Subcutaneous abdominal adipose tissue (tissue), 5 donors: Measurements from ENCODE around the gene CLEC6A.
"Not testable (repeated sequence)": the region's sequence is repeated elsewhere in the genome, so short reads cannot be mapped to it uniquely, and the experiment has no call there.

Experiments used
- H3K27ac ChIP-seq: one replicate; pipeline ENCODE4 v1.7.0; 2013; ENCODE audit warnings: low read depth, mild to moderate bottlenecking, inconsistent platforms, low read length, moderate library complexity
- H3K27me3 ChIP-seq, 5 donors: one replicate each; pipeline ENCODE4 v1.7.0; 2013; ENCODE audit warnings: low read length in 5 of 5, inconsistent platforms in 1 of 5; ENCODE audit not compliant: control insufficient read depth in 5 of 5, insufficient read depth in 4 of 5
- H3K36me3 ChIP-seq, 5 donors: one replicate each; pipeline ENCODE4 v1.7.0; 2013; ENCODE audit warnings: low read length in 5 of 5; ENCODE audit not compliant: control insufficient read depth in 5 of 5, insufficient read depth in 5 of 5
- H3K4me1 ChIP-seq, 5 donors: one replicate each; pipeline ENCODE4 v1.7.0; 2013; ENCODE audit warnings: low read length in 5 of 5, mild to moderate bottlenecking in 3 of 5, moderate library complexity in 1 of 5; ENCODE audit not compliant: control insufficient read depth in 5 of 5, insufficient read depth in 5 of 5
- H3K4me3 ChIP-seq, 5 donors: one replicate each; pipeline ENCODE4 v1.7.0; 2013; ENCODE audit warnings: low read length in 5 of 5, low read depth in 1 of 5
- H3K9ac ChIP-seq, 5 donors: one replicate each; pipeline ENCODE4 v1.7.0; 2013; ENCODE audit warnings: low read length in 5 of 5, mild to moderate bottlenecking in 4 of 5, moderate library complexity in 3 of 5
- H3K9me3 ChIP-seq, 5 donors: one replicate each; pipeline ENCODE4 v1.7.0; 2013; ENCODE audit warnings: low read length in 5 of 5; ENCODE audit not compliant: control insufficient read depth in 5 of 5
- donor health status: healthy.
- donor health status: healthy.
- donor health status: healthy.
- donor health status: healthy.
- donor health status: healthy.

The CLEC6A gene

GRCh38 chr12:8455727-8456360, at the start of gene CLEC6A:
Gene CLEC6A (plus strand): TSS chr12:8455962. CDS start chr12:8456112, 150 bp downstream.
- Histone ChIP-seq H3K36me3 (no peaks in the 10 kb centered on the region), H3K9me3 (no peaks in the 10 kb centered on the region), H3K9ac (no peak within 1 kb of the TSS), H3K27me3 (no peaks in the 10 kb centered on the region), H3K27ac (peak within 1 kb of the TSS; percentile 53), H3K4me3 (no peak within 1 kb of the TSS), H3K4me1 (peaks cover 0 to 16% (median 8%) of the 10 kb centered on the region in 5 donors)

- not testable (repeated sequence) for H3K4me1 ChIP-seq, H3K9me3 ChIP-seq, H3K27me3 ChIP-seq, H3K4me3 ChIP-seq, H3K36me3 ChIP-seq, H3K27ac ChIP-seq, H3K9ac ChIP-seq
These were observed 36.2 kb upstream of the CLEC6A start for GRCh38 chr12:8419576-8419975.

GRCh38 chr12:8420506-8420905, 35.3 kb upstream of the CLEC6A start:
- H3K27me3 ChIP-seq, result no peaks in the 10 kb centered on the region
- no peaks in the 10 kb centered on the region for H3K9me3 ChIP-seq
- H3K36me3 ChIP-seq, result no peaks in the 10 kb centered on the region
- H3K27ac ChIP-seq, result no peak overlapping the region
- no peaks in the 10 kb centered on the region for H3K4me1 ChIP-seq
- H3K9ac ChIP-seq, result no peak overlapping the region
- no peak overlapping the region for H3K4me3 ChIP-seq

GRCh38 chr12:8444536-8445278, 11.1 kb upstream of the CLEC6A start:
- H3K27me3 ChIP-seq, H3K36me3 ChIP-seq, H3K9me3 ChIP-seq, H3K27ac ChIP-seq, H3K4me1 ChIP-seq, H3K4me3 ChIP-seq, H3K9ac ChIP-seq: not testable (repeated sequence)

GRCh38 chr12:8445731-8446130, 10.0 kb upstream of the CLEC6A start:
- Histone ChIP-seq H3K9me3 (no peaks in the 10 kb centered on the region), H3K36me3 (no peaks in the 10 kb centered on the region), H3K27ac (no peak overlapping the region), H3K4me1 (no peaks in the 10 kb centered on the region), H3K27me3 (no peaks in the 10 kb centered on the region), H3K9ac (no peak overlapping the region), H3K4me3 (no peak overlapping the region)

- H3K9me3 ChIP-seq, result no peaks in the 10 kb centered on the region
- H3K27me3 ChIP-seq, result no peaks in the 10 kb centered on the region
- H3K4me1 ChIP-seq, result no peaks in the 10 kb centered on the region
- no peak overlapping the region for H3K27ac ChIP-seq
- no peaks in the 10 kb centered on the region for H3K36me3 ChIP-seq
- H3K9ac ChIP-seq, result no peak overlapping the region
- no peak overlapping the region for H3K4me3 ChIP-seq
These were observed 8.9 kb upstream of the CLEC6A start for GRCh38 chr12:8446642-8447547.

GRCh38 chr12:8449355-8449859, 6.4 kb upstream of the CLEC6A start:
- no peaks in the 10 kb centered on the region for H3K27me3 ChIP-seq
- no peak overlapping the region for H3K27ac ChIP-seq
- H3K4me3 ChIP-seq, result no peak overlapping the region
- no peaks in the 10 kb centered on the region for H3K9me3 ChIP-seq
- H3K36me3 ChIP-seq, result no peaks in the 10 kb centered on the region
- no peak overlapping the region for H3K9ac ChIP-seq
- H3K4me1 ChIP-seq, result peaks cover 0 to 4% (median 0%) of the 10 kb centered on the region in 5 donors

- H3K4me1 ChIP-seq, result peaks cover 0 to 16% (median 8%) of the 10 kb centered on the region in 5 donors
- no peak overlapping the region for H3K27ac ChIP-seq
- H3K27me3 ChIP-seq, result no peaks in the 10 kb centered on the region
- H3K36me3 ChIP-seq, result no peaks in the 10 kb centered on the region
- no peak overlapping the region for H3K4me3 ChIP-seq
- no peak overlapping the region for H3K9ac ChIP-seq
- H3K9me3 ChIP-seq, result no peaks in the 10 kb centered on the region
These were observed 3.7 kb upstream of the CLEC6A start for GRCh38 chr12:8452036-8452435.

GRCh38 chr12:8453021-8453513, 2.7 kb upstream of the CLEC6A start:
- Histone ChIP-seq H3K4me3 (no peak overlapping the region), H3K27ac (no peak overlapping the region), H3K9me3 (no peaks in the 10 kb centered on the region), H3K27me3 (no peaks in the 10 kb centered on the region), H3K36me3 (no peaks in the 10 kb centered on the region), H3K9ac (no peak overlapping the region), H3K4me1 (peaks cover 0 to 16% (median 8%) of the 10 kb centered on the region in 5 donors)
